Activated gamma-delta T cell (primary cell): ENCODE measurements around the gene CCBE1.
"Not testable (repeated sequence)": the region's sequence is repeated elsewhere in the genome, so short reads cannot be mapped to it uniquely, and the experiment has no call there.

ENCODE experiments used
- DNase-seq: peaks from one replicate; lab custom pipeline; 2025; lab: John Stamatoyannopoulos, UW

Gene CCBE1

DNA sequence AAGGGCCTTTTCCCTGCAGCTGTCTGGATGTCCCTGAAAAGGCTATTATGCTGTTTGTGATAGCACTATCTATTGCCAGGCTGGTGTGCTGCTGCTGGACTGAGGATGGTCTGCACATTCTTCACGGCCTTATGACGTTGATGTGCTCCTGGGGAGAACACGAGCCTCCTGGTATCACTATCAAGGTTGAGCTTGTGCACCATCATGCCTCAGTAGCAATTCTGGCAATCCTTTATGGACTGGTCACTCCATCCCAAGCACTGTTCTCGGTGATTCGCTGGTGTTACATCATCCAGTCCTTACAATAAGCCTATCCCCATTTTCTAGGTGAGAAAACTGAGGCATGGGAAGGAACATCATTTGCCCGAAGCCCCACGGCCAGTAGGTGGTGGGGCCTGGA is 18.2 kb upstream of the CCBE1 start:
- DNase-seq = no peak

DNA sequence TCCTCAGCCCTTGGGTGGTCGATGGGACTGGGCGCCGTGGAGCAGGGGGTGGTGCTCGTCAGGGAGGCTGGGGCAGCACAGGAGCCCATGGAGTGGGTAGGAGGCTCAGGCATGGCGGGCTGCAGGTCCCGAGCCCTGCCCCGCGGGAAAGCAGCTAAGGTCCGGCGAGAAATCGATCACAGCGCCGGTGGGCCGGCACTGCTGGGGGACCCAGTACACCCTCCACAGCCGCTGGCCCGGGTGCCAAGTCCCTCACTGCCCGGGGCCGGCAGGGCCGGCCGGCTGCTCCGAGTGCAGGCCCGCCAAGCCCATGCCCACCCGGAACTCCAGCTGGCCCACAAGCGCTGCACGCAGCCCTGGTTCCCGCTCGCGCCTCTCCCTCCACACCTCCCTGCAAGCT is 16.9 kb upstream of the CCBE1 start:
- DNase-seq = not testable (repeated sequence)

DNA sequence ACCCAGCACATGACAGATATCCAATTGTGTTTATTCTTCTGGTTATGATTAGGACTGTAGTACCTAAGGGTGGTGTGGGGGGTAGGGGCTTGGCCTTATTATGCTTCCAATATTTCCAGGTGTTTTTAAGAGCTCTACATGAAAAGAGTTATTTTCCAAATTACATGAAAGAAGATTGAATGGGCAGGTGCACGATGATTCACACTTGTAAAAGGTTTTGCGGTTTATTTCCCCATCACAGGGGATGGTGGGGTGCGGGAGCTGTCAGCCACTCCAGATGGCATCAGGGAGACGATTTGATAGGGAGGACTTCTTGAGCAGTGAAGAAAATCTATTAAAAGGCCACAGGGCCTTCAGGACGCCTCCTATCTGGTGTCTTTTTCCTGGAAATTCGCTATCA is 15.1 kb upstream of the CCBE1 start:
- DNase-seq = no peak

DNA sequence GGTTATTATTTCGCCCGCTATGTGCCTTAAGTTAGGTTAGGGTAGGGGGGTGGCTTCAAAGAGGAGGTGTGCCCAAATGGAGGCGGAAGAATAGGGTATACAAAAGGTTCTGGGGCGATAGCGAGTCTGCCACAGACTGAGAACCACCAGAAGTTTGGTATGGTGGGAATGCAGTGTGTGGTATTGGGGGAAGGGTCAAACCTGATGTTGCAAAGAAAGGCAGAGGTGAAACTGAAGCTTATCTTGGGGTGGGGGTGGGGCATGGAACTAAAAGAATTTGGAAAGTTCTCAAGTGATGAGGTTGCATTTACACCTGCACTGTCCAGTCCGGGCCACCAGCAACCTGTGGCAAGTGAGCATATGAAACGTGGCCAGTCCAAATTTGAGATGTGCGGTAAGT is 11.8 kb upstream of the CCBE1 start:
- DNase-seq = no peak

DNA sequence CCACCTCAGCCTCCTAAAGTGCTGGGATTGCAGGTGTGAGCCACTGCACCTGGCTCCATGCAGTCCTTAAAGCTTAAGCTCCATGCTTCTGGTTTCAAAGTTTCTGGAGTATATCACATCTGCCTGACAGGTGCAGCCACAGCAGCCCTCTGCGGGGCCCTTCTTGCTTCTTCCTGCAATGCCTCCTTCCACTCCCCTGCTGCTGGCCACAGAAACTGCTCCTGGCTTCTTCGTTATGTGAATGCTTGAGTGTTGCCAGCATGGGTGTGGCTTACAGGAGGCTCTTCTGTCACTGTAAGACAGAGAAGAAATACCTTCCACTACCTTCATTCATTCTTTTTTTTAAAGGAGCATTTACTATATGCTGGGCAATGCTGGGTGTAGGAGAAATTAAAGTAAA is 10.1 kb upstream of the CCBE1 start:
- no peak for DNase-seq

DNA sequence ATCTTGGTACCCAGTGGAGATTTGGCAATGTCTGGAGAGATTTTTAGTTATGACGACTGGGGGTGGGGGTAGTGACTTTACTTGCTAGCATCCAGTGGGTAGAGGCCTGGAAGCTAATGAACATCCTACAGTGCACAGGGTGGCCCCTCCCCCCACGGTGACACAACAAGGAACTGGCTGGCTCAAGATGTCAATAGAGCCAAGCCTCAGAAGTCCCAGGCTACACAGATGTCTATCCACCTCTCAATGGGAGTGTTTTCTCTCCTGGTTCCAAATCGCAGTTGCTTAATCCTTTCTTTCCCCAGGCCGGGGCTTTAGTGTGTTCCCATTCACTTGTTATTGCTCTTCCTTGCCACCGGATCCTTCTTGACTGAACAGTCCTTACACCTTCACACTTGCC is 9.3 kb upstream of the CCBE1 start:
- no peak for DNase-seq

DNA sequence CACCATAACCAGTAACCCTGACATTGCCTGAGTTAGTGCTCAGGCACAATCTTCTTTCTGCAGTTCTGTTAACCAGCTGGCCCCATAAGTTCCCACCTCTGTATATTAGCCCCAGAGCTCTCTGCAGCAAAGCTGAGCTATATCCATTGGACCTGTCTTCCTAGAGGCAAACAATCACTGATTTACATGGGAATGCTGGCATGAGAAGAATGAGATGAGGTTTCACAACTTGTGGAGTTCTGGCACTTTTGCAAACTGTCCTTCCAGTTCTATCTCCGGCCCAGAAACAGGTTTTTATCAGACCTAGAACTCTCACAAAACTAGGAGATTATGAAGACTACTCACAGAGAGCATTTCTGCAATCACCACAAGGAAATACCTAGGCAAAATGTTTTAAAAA is 7.9 kb upstream of the CCBE1 start:
- no peak for DNase-seq

DNA sequence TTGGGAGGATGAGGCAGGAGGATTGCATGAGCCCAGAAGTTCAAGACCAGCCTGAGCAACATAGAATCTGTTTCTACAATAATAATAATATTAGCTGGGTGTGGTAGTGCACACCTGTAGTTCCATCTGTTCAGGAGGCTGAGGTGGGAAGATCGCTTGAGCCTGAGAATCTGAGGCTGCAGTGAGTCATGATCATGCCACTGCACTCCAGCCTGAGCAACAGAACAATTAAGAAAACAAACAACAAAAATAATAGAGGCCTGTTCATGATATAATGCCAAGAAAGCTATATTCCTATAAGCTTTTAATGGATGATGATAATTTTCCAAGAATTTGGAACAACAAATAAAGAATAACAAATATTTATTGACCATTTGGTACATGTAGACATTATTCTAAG is 6.9 kb upstream of the CCBE1 start:
- no peak for DNase-seq

DNA sequence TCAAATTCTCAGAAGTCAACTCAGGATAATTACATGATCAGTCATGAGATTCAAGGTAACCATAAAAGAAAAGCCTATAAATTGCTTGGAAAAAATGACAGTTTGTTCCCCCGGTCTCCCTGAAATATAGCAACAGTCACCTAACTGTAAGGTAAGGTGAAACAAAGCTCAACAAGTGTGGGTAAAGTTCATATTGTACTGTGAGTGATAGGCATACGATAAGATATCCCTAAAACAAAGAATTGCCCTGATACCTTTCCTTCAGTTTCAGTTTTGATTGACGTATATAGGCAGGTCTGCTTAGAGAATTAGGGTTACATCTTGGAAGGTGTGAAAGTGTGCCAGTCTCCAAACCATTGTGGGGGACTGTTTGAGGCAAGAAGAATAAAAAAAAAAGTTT is 4.0 kb upstream of the CCBE1 start:
- DNase-seq = no peak

DNA sequence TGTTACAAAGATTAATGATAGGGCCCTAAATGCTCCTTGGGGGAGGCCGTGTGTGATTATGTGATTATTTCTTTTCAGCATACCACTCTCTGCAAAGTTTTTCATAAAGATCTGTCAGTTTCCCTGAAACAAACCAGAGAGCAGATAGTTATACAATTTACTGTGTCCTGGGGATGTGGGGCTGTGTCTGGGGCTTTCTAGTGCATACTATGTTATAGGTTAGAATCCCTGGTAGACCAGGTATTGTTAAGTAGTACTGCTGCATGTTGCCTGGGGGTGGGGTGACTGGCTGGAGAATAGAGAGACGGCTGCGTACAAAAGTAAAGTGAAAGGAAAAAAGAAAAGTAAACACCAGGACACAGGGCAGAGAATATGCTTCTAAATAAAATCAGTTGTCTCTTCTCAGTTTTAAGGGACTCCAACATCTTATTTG is 3.3 kb upstream of the CCBE1 start:
- no peak for DNase-seq

DNA sequence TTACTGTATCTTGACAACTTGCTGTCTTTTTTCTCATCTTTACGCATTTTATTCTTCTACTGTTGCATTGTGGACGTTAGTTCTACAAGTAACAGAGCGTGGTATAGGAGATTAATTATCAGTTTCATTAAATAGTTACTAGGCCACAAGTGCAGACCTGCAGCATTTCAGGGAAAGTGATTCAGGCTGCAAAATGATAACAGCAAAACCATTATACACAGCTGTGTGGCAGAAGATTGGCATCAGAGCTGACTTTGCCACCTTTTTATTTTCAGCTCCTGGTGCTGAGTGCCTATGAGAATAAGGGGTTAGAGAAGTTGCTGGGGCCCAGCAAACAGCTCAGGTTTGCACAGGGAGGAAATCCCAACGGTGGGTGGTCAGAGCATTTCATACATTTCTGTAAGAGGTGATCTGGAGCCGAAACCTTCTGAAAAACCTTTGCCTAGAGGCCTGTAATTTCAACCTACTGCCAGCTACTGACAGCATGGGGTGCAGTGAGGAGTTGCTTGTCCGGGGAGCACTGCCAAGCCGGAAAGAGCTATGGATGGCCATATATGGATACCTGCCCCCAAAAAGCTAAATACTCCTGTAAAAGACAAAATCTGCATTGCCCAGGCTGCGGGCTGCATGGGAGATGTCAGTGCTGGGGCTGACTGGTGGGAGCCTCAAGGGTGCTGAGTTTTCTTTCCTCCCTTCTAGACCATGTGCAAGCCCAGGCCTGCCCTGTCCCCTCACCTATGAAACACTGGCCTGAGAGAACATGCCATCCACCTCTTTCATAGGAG is 2.7 kb upstream of the CCBE1 start:
- DNase-seq = no peak

DNA sequence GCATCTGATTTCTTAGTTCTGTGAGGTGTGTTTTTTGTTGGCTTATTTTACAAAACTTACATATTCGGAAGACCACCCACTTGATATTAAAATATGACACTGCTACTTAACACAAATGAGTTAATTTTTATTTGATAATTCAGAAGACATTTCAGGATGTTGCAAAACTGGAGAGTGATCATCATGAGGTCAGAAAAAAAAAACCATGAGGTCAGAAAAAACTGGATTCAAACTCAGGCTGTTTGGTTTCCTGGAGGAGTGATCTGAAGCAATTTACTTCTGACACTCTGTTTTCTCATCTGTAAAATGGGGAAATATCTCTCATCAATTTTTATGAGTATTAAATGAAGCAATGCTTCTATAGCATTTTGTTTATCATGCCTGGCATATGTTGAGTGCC is 1.8 kb upstream of the CCBE1 start:
- no peak for DNase-seq

DNA sequence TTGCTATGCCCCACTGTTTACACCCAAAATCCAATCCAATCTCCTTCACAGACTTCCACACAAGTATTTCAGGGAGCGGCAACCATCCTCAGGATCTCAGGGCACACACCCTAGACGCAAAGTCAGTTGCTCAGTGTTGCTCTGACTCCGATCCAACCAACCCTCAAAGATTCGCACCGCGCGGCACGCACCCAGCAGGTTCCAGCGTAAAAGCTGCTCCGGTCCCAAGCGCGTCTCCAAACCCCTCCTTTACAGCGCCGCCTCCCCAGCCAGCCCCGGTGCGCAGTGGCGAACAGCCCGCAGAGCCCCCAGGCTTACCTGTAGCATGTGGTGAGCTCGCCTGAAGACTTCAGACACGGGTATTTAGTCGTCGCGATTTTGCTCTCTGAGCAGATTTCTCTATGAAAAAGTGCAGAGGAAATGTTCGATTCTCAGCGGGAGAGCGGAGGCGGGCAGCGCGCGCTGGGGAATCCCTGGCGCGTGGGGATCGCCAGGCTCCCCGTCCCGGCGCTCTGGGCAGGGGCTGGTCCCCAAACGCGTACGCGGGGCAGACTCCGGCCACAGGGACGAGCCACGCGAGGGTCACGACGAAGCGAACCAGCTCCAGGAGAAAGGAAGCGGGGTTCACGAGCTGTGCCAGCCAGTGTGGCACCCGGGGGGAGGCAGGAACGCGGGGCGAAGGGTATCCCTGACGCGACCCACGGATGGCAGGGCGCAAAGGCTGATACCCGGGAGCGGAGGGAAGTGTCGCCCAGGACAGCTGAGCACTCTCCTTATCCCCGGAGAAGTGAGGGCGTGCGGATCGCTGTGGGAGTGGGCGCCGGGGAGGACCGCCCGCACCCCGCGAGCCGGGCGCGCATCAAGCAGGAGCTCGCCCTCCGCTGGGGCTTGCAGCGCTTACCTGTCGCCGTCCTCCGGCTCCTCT is 650 bp downstream of the CCBE1 start:
- DNase-seq = no peak

DNA sequence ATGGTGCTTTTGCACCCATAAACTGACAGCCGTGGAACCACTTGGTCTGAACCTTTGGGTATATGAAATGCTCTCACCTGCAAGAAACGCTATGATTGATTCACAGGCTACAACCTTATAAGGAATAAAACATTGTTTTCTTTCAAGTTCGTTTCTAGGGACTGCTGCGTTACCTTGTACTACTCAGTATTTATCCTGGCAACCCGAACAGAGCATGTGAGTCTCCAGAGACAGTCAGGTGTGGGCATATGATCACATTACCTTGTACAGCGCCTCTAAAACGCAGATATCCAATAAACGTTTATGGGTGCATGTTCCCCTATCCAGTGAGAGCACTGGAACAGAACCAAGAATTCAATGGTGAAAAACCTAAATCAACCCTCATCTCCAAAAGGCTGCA is 1.7 kb downstream of the CCBE1 start:
- DNase-seq = no peak

DNA sequence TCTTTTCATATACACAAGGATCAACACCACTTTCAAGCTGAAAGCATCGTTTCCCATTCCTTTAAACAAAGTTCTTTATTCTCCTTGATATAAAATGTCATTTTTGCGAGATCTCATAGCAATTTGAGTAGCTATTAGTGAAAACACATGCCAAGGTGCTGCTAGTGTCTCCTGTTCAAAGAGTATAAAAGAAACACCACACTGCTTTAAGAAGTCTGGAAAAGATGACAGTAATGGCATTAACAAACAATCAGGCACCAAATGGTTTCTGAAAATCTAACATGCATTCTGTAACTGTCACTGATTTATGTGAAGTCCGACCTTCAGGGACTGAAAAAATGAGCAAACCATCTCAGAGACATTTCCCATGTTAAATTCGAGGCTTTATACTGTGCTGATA is 2.4 kb downstream of the CCBE1 start:
- no peak for DNase-seq

DNA sequence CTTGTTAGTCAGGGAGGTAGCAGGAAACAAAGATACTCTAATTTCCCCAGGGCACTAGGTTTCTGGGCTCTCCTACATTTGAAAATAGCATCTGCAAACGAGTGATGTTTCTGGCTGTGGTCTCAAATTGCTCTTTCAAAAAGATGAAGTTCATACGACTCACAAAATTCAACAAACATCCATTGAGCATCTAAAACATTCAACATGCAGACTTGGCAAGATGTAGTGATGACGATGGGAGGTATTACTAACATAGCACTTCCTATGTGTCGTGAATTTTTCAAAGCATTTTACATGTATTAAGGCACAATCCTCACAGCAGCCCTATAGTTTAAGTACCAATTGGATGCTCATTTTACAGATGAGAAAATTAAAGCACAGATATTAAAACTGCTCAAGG is 5.2 kb downstream of the CCBE1 start:
- no peak for DNase-seq

DNA sequence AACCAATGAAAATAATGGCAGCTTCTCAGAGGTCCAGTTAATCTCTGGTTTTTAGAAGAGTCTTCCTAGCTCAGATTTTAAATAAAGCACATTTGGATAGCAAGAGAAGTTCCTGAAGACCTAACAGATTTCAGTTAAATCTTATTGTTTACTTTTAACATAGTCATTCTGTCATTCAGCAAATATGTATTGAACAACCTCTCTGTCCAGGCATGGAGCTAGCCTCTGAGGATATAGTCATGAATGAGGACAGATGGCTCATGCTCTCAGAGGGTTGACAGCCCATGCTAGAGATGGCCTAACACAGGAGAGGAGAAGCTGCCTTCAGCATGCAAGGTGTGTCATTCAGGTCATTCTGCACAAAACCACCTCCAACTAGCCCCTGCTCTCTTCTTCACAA is 6.2 kb downstream of the CCBE1 start:
- no peak for DNase-seq

DNA sequence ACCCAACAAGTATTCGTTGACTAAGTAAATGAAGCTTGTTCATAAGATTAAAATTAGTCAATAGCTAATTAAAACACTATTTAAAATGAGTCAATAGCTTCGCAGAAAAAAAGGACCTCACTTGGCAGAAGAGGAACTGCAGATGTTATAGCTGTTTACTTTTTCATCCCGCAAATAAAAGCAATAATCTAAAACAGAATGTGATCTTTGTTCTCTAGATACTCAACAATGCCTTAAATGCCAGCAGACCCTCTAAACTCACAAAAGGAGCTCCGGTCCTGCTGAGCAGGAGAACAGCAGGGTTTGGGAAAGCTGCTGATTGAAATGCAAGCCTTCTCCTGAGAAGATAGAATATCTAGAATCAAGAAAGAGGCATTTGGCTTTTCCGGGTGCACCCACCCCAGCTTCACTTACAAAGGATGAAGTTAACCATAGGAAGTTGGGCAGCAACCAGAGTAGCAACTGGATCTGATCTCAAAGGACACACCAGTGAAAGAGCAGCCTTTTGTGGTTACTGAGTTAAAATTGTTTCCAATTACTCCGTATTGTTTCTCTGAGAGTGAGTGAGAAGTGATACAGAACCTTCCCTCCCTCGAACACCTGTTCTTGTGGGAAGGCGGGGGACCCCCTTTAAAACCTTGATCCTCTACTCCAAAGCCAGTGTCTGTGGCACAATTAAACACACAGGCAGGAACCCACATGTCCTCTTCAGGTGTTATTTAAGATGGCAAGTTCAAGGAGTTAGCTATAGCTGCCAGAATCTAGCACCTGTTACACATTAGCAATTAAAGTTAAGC is 6.8 kb downstream of the CCBE1 start:
- DNase-seq = no peak

DNA sequence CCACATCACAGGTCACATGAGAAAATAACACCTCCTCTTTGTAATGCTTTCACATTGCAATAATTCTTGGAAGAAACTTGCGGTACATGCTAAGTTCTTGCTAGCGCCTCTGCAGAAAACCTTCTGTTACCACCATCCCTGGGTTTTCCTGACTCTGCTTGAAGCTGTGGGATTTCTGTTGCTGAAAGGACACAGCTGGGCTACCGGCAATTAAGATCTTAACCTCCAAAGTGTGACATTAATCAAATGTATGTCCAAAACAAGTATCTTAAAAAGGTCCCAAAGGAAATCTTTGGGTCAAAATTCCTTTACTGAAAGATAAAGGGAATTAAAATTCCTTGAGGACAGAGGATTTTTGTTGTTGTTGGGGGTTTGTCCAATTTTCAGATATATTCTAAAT is 7.5 kb downstream of the CCBE1 start:
- DNase-seq = no peak

DNA sequence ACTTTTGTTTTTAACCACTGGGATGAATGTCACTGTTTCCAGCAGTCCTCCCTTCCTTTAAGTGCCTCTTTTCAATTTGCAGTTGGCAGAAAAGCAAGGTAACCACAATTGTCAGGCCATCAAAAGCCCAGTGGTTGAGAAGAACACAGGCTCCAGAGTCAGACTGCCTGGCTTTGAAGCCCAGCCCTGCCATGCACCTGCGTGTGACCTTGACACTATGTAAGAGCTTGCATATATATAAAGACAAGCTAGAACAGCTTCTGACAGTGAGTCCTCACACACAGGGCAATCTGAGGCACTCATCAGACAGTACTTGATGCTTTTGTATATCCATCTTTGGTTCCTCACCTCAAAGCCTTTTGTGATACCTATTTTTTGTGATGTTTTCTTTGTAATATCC is 11.0 kb downstream of the CCBE1 start:
- no peak for DNase-seq

DNA sequence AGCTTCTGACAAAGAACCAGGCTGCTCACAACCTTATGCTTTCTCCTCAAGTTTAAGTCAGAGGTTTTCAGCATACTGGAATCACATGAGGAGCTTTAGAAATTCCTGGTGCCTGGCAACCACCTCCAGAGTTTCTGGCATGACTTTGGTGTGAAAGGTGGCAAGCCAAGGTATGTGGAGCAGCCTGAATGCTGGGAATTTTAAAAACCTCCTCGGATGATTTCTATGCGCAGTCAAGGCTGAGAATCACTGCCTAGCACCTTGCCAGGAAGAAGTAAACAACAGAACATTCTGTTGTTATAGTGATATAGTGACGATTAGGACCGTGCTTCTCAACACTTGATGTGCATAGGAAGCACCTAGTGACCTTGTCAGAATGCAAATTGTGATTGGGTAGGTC is 11.7 kb downstream of the CCBE1 start:
- DNase-seq = no peak

DNA sequence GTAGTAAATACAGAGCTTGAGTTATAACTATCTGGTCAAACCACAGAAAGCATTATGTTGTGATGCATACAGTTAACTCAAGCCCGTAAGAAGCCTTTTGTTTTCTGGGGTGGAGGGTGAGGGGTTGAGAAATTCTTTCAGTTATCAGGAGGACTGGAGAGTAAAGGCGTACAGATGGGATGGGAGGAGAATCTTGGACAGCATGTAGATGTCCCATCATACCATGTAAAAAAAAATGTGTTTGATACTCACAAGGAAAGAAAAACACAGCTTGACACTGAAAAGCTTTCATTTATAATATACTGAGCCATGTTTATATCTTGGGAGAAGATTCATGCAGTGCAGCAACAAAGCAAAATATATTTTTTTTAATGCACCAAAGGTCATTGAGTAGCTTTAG is 12.4 kb downstream of the CCBE1 start:
- no peak for DNase-seq
